UCSD-AML1 (cell line): ENCODE measurements around the gene PARVG.
"Not testable (repeated sequence)": the region's sequence is repeated elsewhere in the genome, so short reads cannot be mapped to it uniquely, and the experiment has no call there.

Experiments
- DNase-seq: peaks from one replicate; lab custom pipeline; 2025; ENCODE audit not compliant: unreplicated experiment; lab: John Stamatoyannopoulos, UW

Gene PARVG

GRCh38 chr22:44241121-44241520, 60.4 kb downstream of the PARVG start:
- not testable (repeated sequence) for DNase-seq

DNA sequence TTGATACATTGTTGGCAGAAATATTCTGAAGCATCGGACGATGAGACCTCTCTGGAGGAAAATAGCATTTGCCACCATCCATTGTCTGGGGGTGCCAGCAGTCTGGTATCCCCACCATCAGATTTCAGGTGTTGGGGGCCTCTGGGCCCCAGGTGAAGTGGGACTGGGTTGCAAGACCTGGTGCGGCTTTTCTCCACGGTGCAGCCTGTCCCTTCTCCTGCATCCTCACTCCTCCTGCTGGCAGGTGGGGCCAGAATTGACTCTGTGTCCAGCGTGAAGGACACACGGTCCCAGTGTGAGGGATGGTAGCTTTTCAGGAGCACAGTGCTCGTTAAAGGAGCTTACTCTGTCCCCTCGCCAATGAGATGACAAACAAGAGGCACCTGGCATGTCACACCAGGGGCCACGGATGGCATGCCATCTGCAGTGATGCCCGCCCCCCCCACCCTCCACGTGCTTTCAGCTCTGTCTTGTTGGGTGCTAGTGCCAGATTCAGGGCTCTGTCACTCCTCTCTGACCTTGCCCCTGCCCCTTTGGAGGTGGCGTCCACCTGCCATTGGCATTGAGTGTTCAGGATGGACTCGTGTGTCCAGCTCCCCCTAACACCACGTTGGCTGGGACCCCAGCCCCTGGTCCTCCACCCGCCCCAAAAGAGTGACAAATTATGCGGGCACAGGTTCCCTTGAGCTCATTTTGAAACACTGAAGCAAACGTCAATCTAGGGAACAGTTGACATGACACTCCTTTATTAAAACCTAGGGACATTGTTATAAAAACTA, 62.4 kb downstream of the PARVG start:
- DNase-seq: no peak

DNA sequence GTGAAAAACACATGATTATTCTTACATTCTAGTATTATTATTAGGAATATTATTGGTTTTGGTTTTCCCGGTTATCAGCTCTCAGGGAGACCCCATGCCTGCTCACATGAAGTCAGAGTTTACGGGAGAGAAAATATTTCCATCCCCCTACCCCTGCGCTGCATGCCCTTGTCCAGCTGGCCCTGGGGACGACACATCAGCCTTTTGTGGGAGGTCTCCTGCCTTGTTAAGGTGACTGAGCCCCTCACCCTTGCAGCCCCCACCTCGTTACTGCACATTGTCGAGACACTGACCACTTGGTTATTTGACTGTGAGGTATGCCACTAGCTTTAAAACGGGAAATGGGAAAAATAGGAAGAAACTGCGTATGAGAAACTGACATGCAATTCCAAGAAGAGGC, 63.0 kb downstream of the PARVG start:
- DNase-seq: no peak

DNA sequence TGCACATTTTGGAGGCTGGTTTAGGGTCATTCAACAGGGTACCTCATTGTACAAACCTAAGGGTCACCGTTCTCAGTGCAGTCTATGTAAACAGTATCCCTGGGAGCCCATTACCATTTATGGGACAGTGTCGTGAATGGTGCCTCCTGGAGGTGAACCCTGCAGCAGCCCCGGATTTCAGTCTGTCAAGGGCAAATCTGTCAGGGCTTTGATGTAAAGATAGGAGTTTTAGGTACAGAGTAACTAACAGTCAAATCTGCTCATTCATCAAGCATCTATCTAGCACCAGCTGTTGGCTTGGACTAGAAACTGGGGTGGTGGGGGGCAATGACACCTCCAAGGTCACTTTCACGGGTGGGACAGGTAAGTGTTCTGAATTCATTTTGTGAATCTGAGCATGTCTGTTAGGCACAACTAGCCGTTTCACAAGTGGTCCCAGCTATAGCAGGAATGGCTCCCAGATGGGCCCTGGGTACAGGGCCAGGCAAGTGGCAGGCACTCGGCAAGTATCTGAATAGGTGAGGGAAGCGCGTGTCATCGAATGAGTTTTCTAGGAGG, 63.6 kb downstream of the PARVG start:
- no peak for DNase-seq

- no peak for DNase-seq
These were observed 64.7 kb downstream of the PARVG start for GRCh38 chr22:44245438-44245837.

- no peak for DNase-seq
These were observed 65.1 kb downstream of the PARVG start for GRCh38 chr22:44245867-44246266.

DNA sequence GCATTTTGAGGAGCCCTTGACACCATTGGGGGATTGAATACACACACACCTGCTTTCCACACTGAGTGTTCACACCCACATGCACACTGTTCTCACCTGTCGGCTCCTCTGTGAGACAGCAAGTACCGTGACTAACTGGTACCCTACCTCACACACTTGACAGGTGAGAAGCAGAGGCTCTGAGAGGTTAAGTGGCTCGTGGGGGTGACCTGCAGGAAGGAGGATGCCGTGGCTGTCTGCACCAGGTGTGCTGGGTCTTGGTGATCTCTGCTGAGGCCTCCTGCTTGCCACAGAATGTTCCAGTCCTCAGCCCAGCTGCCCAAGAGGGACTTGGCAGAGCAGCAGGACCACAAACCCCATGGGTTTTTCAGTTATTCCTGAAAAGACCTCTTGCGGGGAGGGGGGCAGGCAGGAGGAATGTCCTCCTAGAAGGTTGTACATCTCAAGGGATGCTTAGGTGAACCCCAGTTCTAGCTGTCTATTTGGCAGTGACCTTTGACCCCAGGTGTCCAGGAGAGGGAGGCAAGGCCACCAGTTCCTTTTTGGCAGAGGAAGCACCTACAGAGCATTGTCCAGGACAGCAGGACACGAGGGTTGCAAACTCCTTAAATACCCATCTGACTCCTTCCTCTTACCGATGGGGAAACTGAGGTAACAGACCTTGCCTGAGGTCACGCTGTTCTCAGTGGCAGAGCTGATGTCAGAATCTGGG, 66.0 kb downstream of the PARVG start:
- no peak for DNase-seq

- no peak for DNase-seq
These were observed 66.6 kb downstream of the PARVG start for GRCh38 chr22:44247346-44247745.

GRCh38 chr22:44247923-44248892, 67.5 kb downstream of the PARVG start:
- DNase-seq: no peak

DNA sequence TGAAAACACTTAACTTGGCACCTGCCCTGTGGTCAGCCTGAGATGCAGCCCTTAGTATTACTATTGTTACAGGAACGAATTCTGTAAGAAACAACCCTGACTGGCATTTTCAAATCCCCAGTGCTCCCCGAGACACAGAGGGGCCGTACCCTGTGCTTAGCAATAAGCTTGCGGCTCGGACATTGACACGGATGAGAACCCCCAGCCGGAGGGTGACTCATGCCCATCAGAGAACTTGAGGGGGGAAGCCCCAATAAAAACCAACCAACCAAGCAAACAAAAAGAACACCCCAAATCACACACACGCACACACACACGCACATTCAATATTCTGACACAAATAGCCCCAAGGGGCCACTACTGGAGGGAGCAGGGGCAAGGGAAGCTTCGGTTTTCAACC, 68.2 kb downstream of the PARVG start:
- no peak for DNase-seq

DNA sequence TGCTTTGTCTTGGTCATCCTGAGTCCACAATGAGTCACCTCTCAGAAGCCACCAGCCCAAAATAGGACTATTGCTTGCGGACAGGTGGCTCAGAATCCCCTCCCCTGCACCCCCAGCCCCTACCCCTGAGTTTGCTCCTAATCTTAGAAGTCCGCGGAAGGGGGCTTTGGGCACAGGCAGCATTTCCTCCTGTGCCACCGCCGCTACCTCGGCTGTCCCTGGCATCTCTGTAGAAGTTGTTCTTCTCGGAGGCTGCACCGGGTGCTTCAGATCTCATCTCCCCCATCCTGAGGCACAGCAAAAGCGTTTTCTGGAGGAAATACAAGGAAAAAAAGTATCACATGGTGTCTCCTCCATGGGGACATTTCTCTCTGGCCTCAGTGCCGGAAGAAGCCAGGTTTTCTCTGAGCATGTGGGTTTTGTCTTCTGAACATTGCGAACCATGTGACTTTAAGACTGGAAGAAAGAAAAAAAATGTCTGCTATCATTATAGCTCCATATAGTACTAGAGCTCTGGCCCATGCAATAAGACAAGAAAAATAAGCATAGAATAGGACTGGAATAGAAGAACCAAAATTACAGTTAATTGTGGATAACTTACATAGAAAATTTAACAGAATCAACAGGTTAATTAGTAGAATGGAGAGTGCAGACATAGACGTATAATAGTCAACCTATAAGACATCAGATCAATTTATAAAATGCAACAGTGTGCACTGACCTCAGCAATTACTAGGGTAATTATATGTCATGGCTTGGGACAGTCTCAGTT, 68.8 kb downstream of the PARVG start:
- DNase-seq: no peak

DNA sequence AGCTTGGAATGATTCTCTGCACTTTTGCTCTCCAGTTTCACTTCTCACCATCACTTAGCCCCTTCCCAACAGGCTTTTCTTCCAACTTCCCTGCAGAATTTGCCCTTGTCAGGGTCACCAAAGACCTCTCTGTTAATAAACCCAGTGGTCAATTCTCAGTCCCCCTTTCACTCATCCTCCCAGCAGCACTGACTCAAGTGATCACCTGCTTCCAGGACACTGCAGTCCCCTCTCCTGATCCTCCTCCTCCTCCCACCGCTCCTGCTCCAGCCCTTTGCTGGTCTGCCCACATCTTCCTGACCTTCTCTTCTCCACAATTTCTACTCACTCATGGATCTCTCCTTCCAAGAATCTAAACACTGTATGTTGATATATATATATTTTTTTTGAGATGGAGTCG, 74.1 kb downstream of the PARVG start:
- no peak for DNase-seq

DNA sequence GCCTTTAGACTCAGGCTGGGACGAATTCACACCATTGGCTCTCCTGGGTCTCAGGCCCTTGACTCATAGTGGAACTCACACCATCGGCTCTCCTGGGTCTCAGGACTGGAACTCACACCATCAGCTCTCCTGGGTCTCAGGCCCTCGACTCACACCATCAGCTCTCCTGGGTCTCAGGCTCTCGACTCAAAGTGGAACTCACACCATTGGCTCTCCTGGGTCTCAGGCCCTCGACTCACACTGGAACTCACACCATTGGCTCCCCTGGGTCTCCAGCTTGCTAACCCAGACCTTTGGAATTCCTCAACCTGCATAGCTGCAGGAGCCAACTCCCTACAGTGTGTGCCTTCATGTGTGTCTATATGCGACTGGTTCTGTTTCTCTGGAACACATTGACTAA, 75.4 kb downstream of the PARVG start:
- no peak for DNase-seq

DNA sequence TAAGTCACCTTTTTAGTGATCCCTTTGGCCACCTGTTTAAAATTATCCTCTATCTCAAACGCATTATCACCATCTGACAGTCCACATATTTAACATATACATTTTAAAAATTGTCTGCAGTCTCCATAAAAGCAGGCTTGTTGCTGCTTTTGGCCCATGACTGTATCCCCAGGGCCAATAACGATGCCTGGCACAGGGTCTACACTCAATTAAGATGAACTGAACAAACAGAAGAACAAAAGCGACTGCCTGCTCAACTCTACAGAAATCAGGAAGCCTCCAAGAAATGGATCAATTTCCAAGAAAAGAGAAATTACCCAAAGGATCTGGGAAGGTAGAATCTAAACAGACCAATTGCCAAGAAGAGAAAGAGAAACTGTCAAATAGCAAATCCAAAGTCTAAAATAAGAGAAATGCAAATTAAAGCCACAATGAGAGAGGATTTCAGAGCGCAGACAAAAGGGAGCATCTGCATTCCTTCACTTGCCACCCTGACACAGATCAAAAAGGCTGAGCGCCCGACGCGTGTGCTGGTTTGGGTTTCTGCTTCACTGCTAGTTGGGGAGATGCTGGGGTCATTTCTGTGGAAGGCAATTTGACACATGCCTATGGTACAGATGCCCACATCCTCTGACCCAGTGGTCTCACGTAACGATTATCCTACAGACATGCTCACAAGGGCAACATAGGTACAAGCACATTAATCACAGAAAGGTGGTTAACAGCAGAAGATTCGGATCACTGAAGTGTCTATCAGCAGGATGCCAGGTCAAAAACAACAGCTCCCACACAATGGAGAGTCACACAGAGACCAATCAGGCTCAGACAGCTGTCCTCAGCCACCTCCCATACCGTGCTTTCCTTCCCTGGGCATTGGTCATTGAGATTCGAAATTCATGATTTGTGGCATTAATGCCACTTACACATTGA, 76.1 kb downstream of the PARVG start:
- DNase-seq: no peak
